GM12872 (cell line): Measurements from ENCODE around the gene NARF.

Experiments used
- CTCF ChIP-seq: IDR thresholded peaks from 3 replicates; pipeline ENCODE4 v1.5.1; 2011; ENCODE audit warnings: low read depth, mild to moderate bottlenecking, low read length, moderate library complexity; ENCODE audit not compliant: insufficient read depth

Gene NARF

GRCh38 chr17:82494236-82495055 is 35.9 kb downstream of the NARF start:
- TF ChIP-seq CTCF: peak; percentile 99

GRCh38 chr17:82495844-82496528 is 37.4 kb downstream of the NARF start:
- no peak for TF ChIP-seq CTCF

- no peak for TF ChIP-seq CTCF
Measured at GRCh38 chr17:82496529-82497434, 38.2 kb downstream of the NARF start.

GRCh38 chr17:82497483-82498405 is 39.2 kb downstream of the NARF start:
- TF ChIP-seq CTCF: no peak

GRCh38 chr17:82502207-82502606 is 43.7 kb downstream of the NARF start:
- no peak for TF ChIP-seq CTCF

GRCh38 chr17:82503094-82503727 is 44.7 kb downstream of the NARF start:
- no peak for TF ChIP-seq CTCF
